RWPE2 (cell line): ENCODE measurements around the gene RPL10.
A peak's percentile ranks its signal among the peaks of the same experiment; 100 is the strongest.

Experiments used
- ATAC-seq: fragments of 200-7000 bp; cut with Tn5 transposase; 3 replicates; pipeline ENCODE4 v1.9.1; 2021; ENCODE audit warnings: low read depth
- DNase-seq: peaks from one replicate; pipeline ENCODE4 v3.0.0-alpha.2; 2020; ENCODE audit warnings: low spot score
- H3K27ac ChIP-seq: fragments of 450-650 bp; 2 replicates; pipeline ENCODE4 v1.5.1; 2017; ENCODE audit warnings: mild to moderate bottlenecking; ENCODE audit not compliant: poor library complexity, severe bottlenecking
- H3K27me3 ChIP-seq: fragments of 250-450 bp; sonication (Bioruptor Pico); 2 replicates; pipeline ENCODE4 v1.5.1; 2021; ENCODE audit warnings: mild to moderate bottlenecking, moderate library complexity; ENCODE audit not compliant: insufficient read depth, poor library complexity, severe bottlenecking
- H3K36me3 ChIP-seq: fragments of 250-450 bp; sonication (Bioruptor Pico); 2 replicates; pipeline ENCODE4 v1.5.1; 2020; ENCODE audit warnings: low read depth, mild to moderate bottlenecking, moderate library complexity
- H3K4me1 ChIP-seq: fragments of 250-450 bp; sonication (Bioruptor Pico); 2 replicates; pipeline ENCODE4 v1.5.1; 2021; ENCODE audit warnings: mild to moderate bottlenecking, moderate library complexity; ENCODE audit not compliant: insufficient read depth, poor library complexity, severe bottlenecking
- H3K4me3 ChIP-seq: fragments of 250-450 bp; sonication (Bioruptor Pico); 2 replicates; pipeline ENCODE4 v1.5.1; 2021; ENCODE audit warnings: mild to moderate bottlenecking, moderate library complexity; ENCODE audit not compliant: severe bottlenecking
- H3K9me3 ChIP-seq: fragments of 250-450 bp; sonication (Bioruptor Pico); 2 replicates; pipeline ENCODE4 v1.5.1; 2021; ENCODE audit warnings: mild to moderate bottlenecking, moderate library complexity; ENCODE audit not compliant: severe bottlenecking
- TF ChIP-seq, protein P1 (sequence below): fragments of 450-650 bp; IDR thresholded peaks from one replicate; pipeline ENCODE4 v1.5.1; 2017; ENCODE audit warnings: mild to moderate bottlenecking, moderate library complexity; ENCODE audit not compliant: poor library complexity, severe bottlenecking

The RPL10 gene

DNA sequence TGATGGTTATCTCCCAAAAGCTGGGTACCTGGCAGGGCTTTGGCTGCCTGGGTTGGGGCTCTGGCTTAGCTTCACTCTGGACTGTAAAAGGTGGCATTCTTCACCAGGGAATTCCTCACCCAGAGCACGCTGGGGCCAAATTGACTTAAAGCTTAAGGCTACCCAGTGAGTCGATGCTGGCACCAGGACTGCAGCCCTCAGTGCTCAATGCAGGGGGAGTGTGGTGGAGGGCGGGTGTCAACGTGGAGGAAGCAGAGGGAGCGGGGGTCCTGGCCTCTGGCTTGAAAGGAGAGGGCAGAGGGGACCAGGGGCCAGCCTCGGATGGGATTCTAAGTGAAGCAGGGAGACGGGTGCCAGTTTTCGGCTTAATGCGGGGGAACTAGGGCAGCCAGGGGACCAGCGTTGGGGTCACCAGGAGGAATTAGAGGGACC is 45.3 kb downstream of the RPL10 start:
- no peaks in the 10 kb centered on the region for H3K4me1 ChIP-seq
- no peaks in the 10 kb centered on the region for H3K9me3 ChIP-seq
- TF ChIP-seq, protein P1, sequence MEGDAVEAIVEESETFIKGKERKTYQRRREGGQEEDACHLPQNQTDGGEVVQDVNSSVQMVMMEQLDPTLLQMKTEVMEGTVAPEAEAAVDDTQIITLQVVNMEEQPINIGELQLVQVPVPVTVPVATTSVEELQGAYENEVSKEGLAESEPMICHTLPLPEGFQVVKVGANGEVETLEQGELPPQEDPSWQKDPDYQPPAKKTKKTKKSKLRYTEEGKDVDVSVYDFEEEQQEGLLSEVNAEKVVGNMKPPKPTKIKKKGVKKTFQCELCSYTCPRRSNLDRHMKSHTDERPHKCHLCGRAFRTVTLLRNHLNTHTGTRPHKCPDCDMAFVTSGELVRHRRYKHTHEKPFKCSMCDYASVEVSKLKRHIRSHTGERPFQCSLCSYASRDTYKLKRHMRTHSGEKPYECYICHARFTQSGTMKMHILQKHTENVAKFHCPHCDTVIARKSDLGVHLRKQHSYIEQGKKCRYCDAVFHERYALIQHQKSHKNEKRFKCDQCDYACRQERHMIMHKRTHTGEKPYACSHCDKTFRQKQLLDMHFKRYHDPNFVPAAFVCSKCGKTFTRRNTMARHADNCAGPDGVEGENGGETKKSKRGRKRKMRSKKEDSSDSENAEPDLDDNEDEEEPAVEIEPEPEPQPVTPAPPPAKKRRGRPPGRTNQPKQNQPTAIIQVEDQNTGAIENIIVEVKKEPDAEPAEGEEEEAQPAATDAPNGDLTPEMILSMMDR, result no peak
- peak; percentile 21; the same call in 2 of the 3 replicates for ATAC-seq
- peaks cover 22% of the 10 kb centered on the region for H3K36me3 ChIP-seq
- H3K27me3 ChIP-seq, result no peaks in the 10 kb centered on the region
- H3K4me3 ChIP-seq, result peak overlapping the region; percentile 84
- no peak for DNase-seq
- peak overlapping the region; percentile 55 for H3K27ac ChIP-seq

GRCh38 chrX:154443992-154444754 is 46.0 kb downstream of the RPL10 start, which contains the start of gene FAM50A:
Gene FAM50A, plus strand, starts transcription at chrX:154444141. Its CDS starts 95 bp downstream, at chrX:154444236.
- Histone ChIP-seq H3K27me3 (no peaks in the 10 kb centered on the region), H3K4me1 (no peaks in the 10 kb centered on the region), H3K4me3 (peak within 1 kb of the TSS; percentile 84), H3K9me3 (no peaks in the 10 kb centered on the region), H3K36me3 (peaks cover 22% of the 10 kb centered on the region), H3K27ac (peak within 1 kb of the TSS; percentile 55)
- TF ChIP-seq, protein P1, result no peak
- ATAC-seq, result peak; percentile 50
- DNase-seq, result no peak

DNA sequence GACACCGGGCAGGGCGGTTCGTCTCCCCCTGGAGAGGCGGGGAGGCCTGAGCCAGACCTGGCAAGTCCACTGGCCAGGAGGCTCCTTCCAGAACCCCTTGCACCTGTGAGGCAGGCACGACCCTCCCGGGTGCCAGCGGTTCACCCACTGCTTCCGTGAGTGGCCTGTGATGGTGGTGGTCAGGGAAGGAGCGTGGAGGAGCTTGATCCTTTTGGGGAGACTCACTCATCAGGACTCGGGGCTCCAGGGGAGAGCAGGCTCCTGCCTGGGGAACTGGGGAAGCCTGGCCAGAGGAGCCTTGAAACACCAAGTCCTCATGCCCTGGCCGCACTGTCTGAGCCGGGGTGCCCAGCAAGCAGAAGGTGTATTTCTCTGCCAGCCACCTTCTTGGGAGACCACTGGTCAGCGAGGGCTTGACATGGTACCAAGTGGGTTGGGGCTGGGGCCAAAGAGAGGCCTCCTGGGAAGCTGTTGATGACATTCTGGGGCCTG is 46.6 kb downstream of the RPL10 start:
- no peak for DNase-seq
- Histone ChIP-seq H3K4me3 (peak overlapping the region; percentile 84), H3K27ac (peak overlapping the region; percentile 55), H3K36me3 (peaks cover 22% of the 10 kb centered on the region), H3K27me3 (no peaks in the 10 kb centered on the region), H3K4me1 (no peaks in the 10 kb centered on the region), H3K9me3 (no peaks in the 10 kb centered on the region)
- peak; percentile 13; the same call in 1 of the 3 replicates for ATAC-seq
- TF ChIP-seq, protein P1, result no peak

- Histone ChIP-seq H3K9me3 (no peaks in the 10 kb centered on the region), H3K27me3 (no peaks in the 10 kb centered on the region), H3K27ac (no peak overlapping the region), H3K36me3 (peaks cover 16% of the 10 kb centered on the region), H3K4me3 (no peak overlapping the region), H3K4me1 (no peaks in the 10 kb centered on the region)
- no peak for ATAC-seq
- DNase-seq, result no peak
- TF ChIP-seq, protein P1, result no peak
Measured at GRCh38 chrX:154445776-154446175, 47.6 kb downstream of the RPL10 start.

GRCh38 chrX:154446430-154446829 is 48.3 kb downstream of the RPL10 start:
- Histone ChIP-seq H3K27ac (no peak overlapping the region), H3K4me1 (no peaks in the 10 kb centered on the region), H3K9me3 (no peaks in the 10 kb centered on the region), H3K36me3 (peaks cover 16% of the 10 kb centered on the region), H3K27me3 (no peaks in the 10 kb centered on the region), H3K4me3 (no peak overlapping the region)
- TF ChIP-seq, protein P1, result no peak
- no peak for DNase-seq
- ATAC-seq, result no peak
